ENCODE measurements around the gene ZNF530.

The ZNF530 gene

GRCh38 chr19:57578487-57579205, 21.0 kb upstream of the ZNF530 start, which contains the start of gene ZNF416:
Gene ZNF416 (minus strand): TSS chr19:57578911. CDS start chr19:57578704, 207 bp downstream.
- ChIA-PET CTCF (no interaction called here), POLR2A (ENCODE audit: low non-redundant PET) (no interaction called here)
- peak; percentile 98 for DNase-seq (ENCODE audit: low spot score)
- H3K27ac ChIP-seq = peak within 1 kb of the TSS; percentile 67
- no peak for TF ChIP-seq CTCF (conservative IDR thresholded peaks at IDR 0.05; ENCODE audit: low read depth)

- DNase-seq (ENCODE audit: low spot score) = no peak
- CTCF ChIA-PET = no interaction called here
- POLR2A ChIA-PET (ENCODE audit: low non-redundant PET) = no interaction called here
- H3K27ac ChIP-seq = no peak overlapping the region
- no peak for TF ChIP-seq CTCF (conservative IDR thresholded peaks at IDR 0.05; ENCODE audit: low read depth)
Observed at GRCh38 chr19:57583104-57583520, 16.6 kb upstream of the ZNF530 start.

- ChIA-PET CTCF (interaction anchor here (0.7 kb wide), 1 partner anchor 229 kb away, joined by 3 read pairs; no protein-coding TSS in a partner anchor), POLR2A (ENCODE audit: low non-redundant PET) (no interaction called here)
- no peak for TF ChIP-seq CTCF (conservative IDR thresholded peaks at IDR 0.05; ENCODE audit: low read depth)
- no peak within 1 kb of the TSS for H3K27ac ChIP-seq
- peak; percentile 83 for DNase-seq (ENCODE audit: low spot score)
Observed at GRCh38 chr19:57583521-57584416, 15.9 kb upstream of the ZNF530 start, which contains the start of gene ZIK1. Gene ZIK1 (plus strand): TSS chr19:57584145. CDS start chr19:57584357, 212 bp downstream.

GRCh38 chr19:57587529-57587928, 12.2 kb upstream of the ZNF530 start:
- TF ChIP-seq CTCF (conservative IDR thresholded peaks at IDR 0.05; ENCODE audit: low read depth) = no peak
- DNase-seq (ENCODE audit: low spot score) = peak; percentile 23
- CTCF ChIA-PET = no interaction called here
- no peak overlapping the region for H3K27ac ChIP-seq
- POLR2A ChIA-PET (ENCODE audit: low non-redundant PET) = no interaction called here

- ChIA-PET CTCF (no interaction called here), POLR2A (ENCODE audit: low non-redundant PET) (no interaction called here)
- no peak for TF ChIP-seq CTCF (conservative IDR thresholded peaks at IDR 0.05; ENCODE audit: low read depth)
- no peak for DNase-seq (ENCODE audit: low spot score)
- peak overlapping the region; percentile 55 for H3K27ac ChIP-seq
Observed at GRCh38 chr19:57599377-57599760, 316 bp upstream of the ZNF530 start.

GRCh38 chr19:57606931-57607330, 7.2 kb downstream of the ZNF530 start:
- ChIA-PET CTCF (no interaction called here), POLR2A (ENCODE audit: low non-redundant PET) (no interaction called here)
- DNase-seq (ENCODE audit: low spot score) = no peak
- TF ChIP-seq CTCF (conservative IDR thresholded peaks at IDR 0.05; ENCODE audit: low read depth) = no peak
- no peak overlapping the region for H3K27ac ChIP-seq
